IMR-90 (cell line): ENCODE measurements around the gene SIGLEC15. TPM values are rescaled to one million over a fixed set of nuclear protein-coding genes. Genes with fewer than 3 reads are reported as not detected.

Source experiments
- ATAC-seq: fragments of 200-7000 bp; cut with Tn5 transposase; 2 replicates; pipeline ENCODE4 v1.9.1; 2020; ENCODE audit warnings: low read depth, mild to moderate bottlenecking, moderate library complexity
- BruUV-seq: library from RNA; stranded (reverse); fragments of 400-500 nt; replicated peaks from 2 replicates; lab custom pipeline; 2021; lab: Mats Ljungman, UMichigan
- CTCF ChIA-PET: fragments of 300-600 bp; formaldehyde crosslinking; extraction: SDS; loops from one replicate; lab custom pipeline; 2021; ENCODE audit warnings: antibody characterized with exemption; lab: Yijun Ruan, JAX
- POLR2A ChIA-PET: fragments of 300-600 bp; sonication (Branson Sonifier 250); formaldehyde crosslinking; loops from one replicate; lab custom pipeline; 2022; ENCODE audit warnings: antibody characterized with exemption; ENCODE audit not compliant: unreplicated experiment; lab: Charles Lee
- DNase-seq: peaks from one replicate; pipeline ENCODE4 v3.0.0; 2013
- H2AFZ ChIP-seq: replicated peaks from 2 replicates; pipeline ENCODE3; 2013; ENCODE audit warnings: low read length, mild to moderate bottlenecking; ENCODE audit not compliant: poor library complexity
- H2AK5ac ChIP-seq: 2 replicates; pipeline ENCODE4 v1.6.1; 2013; ENCODE audit warnings: low read depth, low read length, inconsistent platforms
- H2AK9ac ChIP-seq: replicated peaks from 2 replicates; pipeline ENCODE3; 2013; ENCODE audit warnings: mild to moderate bottlenecking, low read depth, low read length, moderate library complexity; ENCODE audit not compliant: poor library complexity
- H2BK120ac ChIP-seq: 2 replicates; pipeline ENCODE4 v1.6.1; 2013; ENCODE audit warnings: low read depth, low read length, inconsistent platforms
- H2BK15ac ChIP-seq: 3 replicates; pipeline ENCODE4 v1.6.1; 2013; ENCODE audit warnings: low read depth, low read length, inconsistent platforms
- H2BK20ac ChIP-seq: 2 replicates; pipeline ENCODE4 v1.6.1; 2013; ENCODE audit warnings: low read depth, mild to moderate bottlenecking, inconsistent platforms, low read length, moderate library complexity
- H2BK5ac ChIP-seq: 2 replicates; pipeline ENCODE4 v1.6.1; 2013; ENCODE audit warnings: mild to moderate bottlenecking, low read depth, low read length, inconsistent platforms; ENCODE audit not compliant: poor library complexity, severe bottlenecking
- H3K14ac ChIP-seq: replicated peaks from 2 replicates; pipeline ENCODE4 v1.6.1; 2013; ENCODE audit warnings: low read depth, low read length, inconsistent platforms
- H3K18ac ChIP-seq: 2 replicates; pipeline ENCODE4 v1.6.1; 2013; ENCODE audit warnings: low read depth, low read length, control low read depth
- H3K23ac ChIP-seq: 2 replicates; pipeline ENCODE4 v1.6.1; 2013; ENCODE audit warnings: low read depth, low read length, inconsistent platforms
- H3K27ac ChIP-seq: 2 replicates; pipeline ENCODE4 v1.5.1; 2013; ENCODE audit warnings: mild to moderate bottlenecking, control low read depth, low read length; ENCODE audit not compliant: insufficient read depth
- H3K27me3 ChIP-seq: 2 replicates; pipeline ENCODE4 v1.6.1; 2013; ENCODE audit warnings: low read length; ENCODE audit not compliant: control insufficient read depth, insufficient read depth
- H3K36me3 ChIP-seq: 2 replicates; pipeline ENCODE4 v1.6.1; 2013; ENCODE audit warnings: low read length, mixed read lengths; ENCODE audit not compliant: control insufficient read depth, insufficient read depth
- H3K4ac ChIP-seq: 2 replicates; pipeline ENCODE4 v1.6.1; 2013; ENCODE audit warnings: low read depth, low read length, inconsistent platforms
- H3K4me1 ChIP-seq: 2 replicates; pipeline ENCODE4 v1.6.1; 2013; ENCODE audit warnings: low read length, mixed read lengths; ENCODE audit not compliant: control insufficient read depth, insufficient read depth
- H3K4me2 ChIP-seq: 2 replicates; pipeline ENCODE4 v1.6.1; 2013; ENCODE audit warnings: low read depth, mild to moderate bottlenecking, control low read depth, low read length, moderate library complexity
- H3K4me3 ChIP-seq: 2 replicates; pipeline ENCODE4 v1.5.1; 2013; ENCODE audit warnings: low read depth, mild to moderate bottlenecking, control low read depth, low read length, moderate library complexity; ENCODE audit not compliant: insufficient read depth
- H3K56ac ChIP-seq: 2 replicates; pipeline ENCODE4 v1.6.1; 2013; ENCODE audit warnings: low read length, inconsistent platforms; ENCODE audit not compliant: insufficient read depth; ENCODE audit errors: extremely low read depth
- H3K79me1 ChIP-seq, 2 experiments: 2 replicates each; pipeline ENCODE4 v1.6.1; 2013; ENCODE audit warnings: low read length in 2 of 2, inconsistent platforms in 1 of 2, low read depth in 1 of 2
- H3K9ac ChIP-seq: 2 replicates; pipeline ENCODE4 v1.6.1; 2013; ENCODE audit warnings: low read depth, low read length, control low read depth
- H3K9me1 ChIP-seq: 2 replicates; pipeline ENCODE4 v1.6.1; 2013; ENCODE audit warnings: low read length, inconsistent platforms; ENCODE audit not compliant: insufficient read depth
- H3K9me3 ChIP-seq: 2 replicates; pipeline ENCODE4 v1.6.1; 2013; ENCODE audit warnings: low read length; ENCODE audit not compliant: control insufficient read depth, insufficient read depth
- H4K20me1 ChIP-seq: 2 replicates; pipeline ENCODE4 v1.6.1; 2013; ENCODE audit warnings: low read length, inconsistent platforms; ENCODE audit not compliant: insufficient read depth
- H4K5ac ChIP-seq: 2 replicates; pipeline ENCODE4 v1.6.1; 2013; ENCODE audit warnings: mild to moderate bottlenecking, low read depth, low read length, control low read depth
- H4K8ac ChIP-seq, 2 experiments: 2 replicates each; pipeline ENCODE4 v1.6.1; 2013; ENCODE audit warnings: low read depth in 2 of 2, low read length in 2 of 2, control low read depth in 1 of 2, inconsistent platforms in 1 of 2
- H4K91ac ChIP-seq: 2 replicates; pipeline ENCODE4 v1.6.1; 2013; ENCODE audit warnings: low read depth, low read length, inconsistent platforms; ENCODE audit not compliant: insufficient read depth
- MAFK ChIP-seq: IDR thresholded peaks from 2 replicates; pipeline ENCODE4 v1.6.1; 2012; ENCODE audit warnings: low read depth, low read length, improper control_type of control experiment
- MAZ ChIP-seq: IDR thresholded peaks from 2 replicates; pipeline ENCODE4 v1.6.1; 2012; ENCODE audit warnings: low read depth, mild to moderate bottlenecking, low read length, improper control_type of control experiment, moderate library complexity, borderline replicate concordance
- POLR2A ChIP-seq: IDR thresholded peaks from 2 replicates; pipeline ENCODE4 v1.6.1; 2012; ENCODE audit warnings: mild to moderate bottlenecking, low read depth, low read length
- WGBS, 2 experiments: methylation state at CpG; one replicate each; pipeline versions ENCODE4 v1.1.5 to v1.1.7; 2013; ENCODE audit warnings: missing lambda C conversion rate in 2 of 2; ENCODE audit not compliant: insufficient read length in 1 of 2; ENCODE audit errors: extremely low coverage in 2 of 2; 5-methylcytosine and 5-hydroxymethylcytosine counted together
- dilution Hi-C: fragments of 300-500 bp; cut with HindIII; formaldehyde crosslinking; loops from one replicate; pipeline ENCODE4 v1.14.3; 2018; ENCODE audit warnings: low sequenced_read_pairs; ENCODE audit not compliant: unreplicated experiment
- in situ Hi-C: fragments of 300-500 bp; cut with MboI; formaldehyde crosslinking; loops from 3 replicates; pipeline ENCODE4 v1.14.3; 2019; ENCODE audit warnings: low sequenced_read_pairs, inconsistent platforms, mixed read lengths
- intact Hi-C: fragments of 100-400 bp; cut with micrococcal nuclease; formaldehyde crosslinking; loops from 2 replicates; pipeline ENCODE4 v1.10.0; 2022
- polyA plus RNA-seq, 3 experiments: library from polyadenylated mRNA; depleted of rRNA; stranded (reverse); fragments of >200 nt; gene quantifications; 2 replicates each; pipeline ENCODE4 v1.2.3, GENCODE V29; 2012; ENCODE audit warnings: low replicate concordance in 1 of 3
- total RNA-seq: library from RNA; depleted of rRNA; stranded (reverse); fragments of >200 nt; gene quantifications from 2 replicates; pipeline ENCODE4 v1.2.3, GENCODE V29; 2012

The SIGLEC15 gene
- total and polyA plus RNA-seq, 2 of the 4 experiments (the other 2 are of a cell fraction) = 1.1 to 1.8 TPM

DNA sequence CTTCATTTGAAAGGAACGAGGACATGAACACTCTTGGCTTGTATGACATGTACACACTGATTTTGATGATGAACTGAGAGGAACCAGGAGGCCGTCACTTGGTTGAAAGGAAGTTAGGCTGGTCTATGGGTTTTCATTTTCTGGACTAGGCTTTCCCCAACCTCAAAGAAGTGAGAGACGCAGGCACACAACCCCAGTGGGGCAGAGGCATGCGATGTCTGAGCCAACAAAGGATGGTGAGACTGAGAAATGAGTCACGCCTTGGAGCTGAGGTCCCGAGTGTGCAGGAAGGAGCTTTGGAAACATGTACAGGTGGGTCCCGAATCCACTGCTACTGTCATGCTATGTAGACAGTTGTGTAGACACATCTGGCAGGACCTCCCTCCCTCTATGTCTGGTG lies 24.1 kb downstream of the SIGLEC15 start:
- Histone ChIP-seq H3K4ac (no peak overlapping the region), H4K5ac (no peak overlapping the region), H3K4me1 (peaks cover 4% of the 10 kb centered on the region; the same call in 1 of the 2 replicates), H3K23ac (no peak overlapping the region), H4K8ac (no peak overlapping the region; a peak in 1 of 4 replicates), H3K36me3 (peaks cover 33% of the 10 kb centered on the region), H3K4me3 (no peak overlapping the region), H3K4me2 (no peak overlapping the region), H3K79me1 (peaks cover 0 to 20% of the 10 kb centered on the region in 2 experiments; a peak in 2 of 4 replicates), H2AK5ac (peak overlapping the region; percentile 10; the same call in 1 of the 2 replicates), H3K56ac (no peak overlapping the region), H2BK120ac (no peak overlapping the region), H3K18ac (no peak overlapping the region), H2AK9ac (no peak overlapping the region), H2AFZ (no peak overlapping the region), H2BK5ac (no peak overlapping the region), H3K14ac (no peak overlapping the region), H2BK20ac (no peak overlapping the region), H4K20me1 (no peaks in the 10 kb centered on the region), H2BK15ac (no peak overlapping the region), H4K91ac (no peak overlapping the region), H3K9ac (no peak overlapping the region), H3K27ac (no peak overlapping the region), H3K9me3 (no peaks in the 10 kb centered on the region), H3K27me3 (no peaks in the 10 kb centered on the region), H3K9me1 (peaks cover 13% of the 10 kb centered on the region; the same call in 1 of the 2 replicates)
- POLR2A ChIA-PET = no interaction called here
- no TSS peak for BruUV-seq
- dilution Hi-C loops (no loop called here), in situ Hi-C loops (loop anchor here (10.0 kb wide), 1 partner anchor 65 kb away; no protein-coding TSS in a partner anchor), intact Hi-C loops (no loop called here)
- no peak for DNase-seq
- CTCF ChIA-PET = interaction anchor here (1.3 kb wide), 1 partner anchor 28 kb away, joined by 3 read pairs; no protein-coding TSS in a partner anchor
- ATAC-seq = no peak
- no CpG with 5 or more reads among the region's 7 CpGs for WGBS, 2 experiments
- TF ChIP-seq MAZ (no peak), POLR2A (no peak), MAFK (no peak)
